ENCODE data around the gene NPEPL1.

DNA sequence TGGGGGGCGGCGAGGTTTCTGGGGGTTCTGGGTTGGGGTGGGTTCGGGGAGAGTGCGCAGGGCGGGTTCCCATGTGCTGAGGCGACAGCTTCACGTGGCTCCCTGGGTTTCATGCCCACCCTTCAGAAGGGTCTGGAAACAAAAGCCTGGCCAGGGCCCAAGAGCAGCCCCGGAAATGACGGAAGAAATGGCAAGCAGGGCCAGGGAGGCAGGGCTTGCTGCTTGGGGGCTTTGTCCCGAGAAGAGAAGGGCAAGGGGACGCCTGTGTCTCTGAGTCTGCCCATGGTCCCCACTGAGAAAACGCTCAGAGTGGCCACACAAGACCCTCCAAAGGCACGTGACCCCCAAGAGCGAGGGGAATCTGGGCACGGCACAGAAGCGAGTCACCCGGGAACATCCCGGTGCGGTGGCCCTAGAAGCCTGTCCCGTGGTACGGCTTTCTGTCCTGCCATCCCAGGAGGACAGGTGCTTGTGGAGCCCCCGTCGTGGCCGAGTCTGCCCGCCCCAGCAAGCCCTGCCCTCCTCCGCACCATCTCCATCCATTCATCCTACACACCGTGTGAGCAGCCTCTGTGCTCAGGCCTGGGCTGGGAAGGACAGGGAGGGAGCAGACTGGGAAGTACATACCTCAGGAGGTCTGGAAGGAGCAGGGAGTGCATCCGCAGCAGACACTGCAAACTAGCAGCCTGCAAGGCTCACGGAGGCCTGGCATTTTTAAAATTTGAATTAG is 9.0 kb downstream of the NPEPL1 start:
- TF ChIP-seq, protein P1, sequence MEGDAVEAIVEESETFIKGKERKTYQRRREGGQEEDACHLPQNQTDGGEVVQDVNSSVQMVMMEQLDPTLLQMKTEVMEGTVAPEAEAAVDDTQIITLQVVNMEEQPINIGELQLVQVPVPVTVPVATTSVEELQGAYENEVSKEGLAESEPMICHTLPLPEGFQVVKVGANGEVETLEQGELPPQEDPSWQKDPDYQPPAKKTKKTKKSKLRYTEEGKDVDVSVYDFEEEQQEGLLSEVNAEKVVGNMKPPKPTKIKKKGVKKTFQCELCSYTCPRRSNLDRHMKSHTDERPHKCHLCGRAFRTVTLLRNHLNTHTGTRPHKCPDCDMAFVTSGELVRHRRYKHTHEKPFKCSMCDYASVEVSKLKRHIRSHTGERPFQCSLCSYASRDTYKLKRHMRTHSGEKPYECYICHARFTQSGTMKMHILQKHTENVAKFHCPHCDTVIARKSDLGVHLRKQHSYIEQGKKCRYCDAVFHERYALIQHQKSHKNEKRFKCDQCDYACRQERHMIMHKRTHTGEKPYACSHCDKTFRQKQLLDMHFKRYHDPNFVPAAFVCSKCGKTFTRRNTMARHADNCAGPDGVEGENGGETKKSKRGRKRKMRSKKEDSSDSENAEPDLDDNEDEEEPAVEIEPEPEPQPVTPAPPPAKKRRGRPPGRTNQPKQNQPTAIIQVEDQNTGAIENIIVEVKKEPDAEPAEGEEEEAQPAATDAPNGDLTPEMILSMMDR (IDR thresholded peaks at IDR 0.05): no peak
- TF ChIP-seq POLR2A (IDR thresholded peaks at IDR 0.05) (no peak), POLR2AphosphoS5 (IDR thresholded peaks at IDR 0.05) (no peak)

All from breast epithelium (tissue), 3 donors.